Activated B cell treated with CpG ODN at 0.5 μM for 24 hours (primary cell): ENCODE results near the gene MRPL12. TPM values are rescaled to one million over a fixed set of nuclear protein-coding genes. Genes with fewer than 3 reads are reported as not detected.

Experiments
- ATAC-seq: fragments of 200-7000 bp; cut with Tn5 transposase; one replicate; pipeline ENCODE4 v1.10.0; 2021; ENCODE audit warnings: low read depth, mild to moderate bottlenecking, moderate library complexity
- CTCF ChIA-PET: fragments of 350-600 bp; sonication (Branson Sonifier 250); formaldehyde crosslinking; loops from one replicate; lab custom pipeline; 2021; ENCODE audit warnings: antibody characterized with exemption; lab: Charles Lee
- POLR2A ChIA-PET: fragments of 350-600 bp; sonication (Branson Sonifier 250); formaldehyde crosslinking; loops from one replicate; lab custom pipeline; 2021; ENCODE audit warnings: antibody characterized with exemption; lab: Charles Lee
- DNase-seq: peaks from one replicate; pipeline ENCODE4 v3.0.0; 2022
- H3K27ac Mint-ChIP-seq: one replicate; pipeline ENCODE4 v1.8.0; 2020; ENCODE audit warnings: mixed read lengths
- H3K27me3 Mint-ChIP-seq: one replicate; pipeline ENCODE4 v1.8.0; 2021; ENCODE audit warnings: mixed read lengths
- H3K36me3 Mint-ChIP-seq: one replicate; pipeline ENCODE4 v1.8.0; 2021; ENCODE audit warnings: low read depth, mixed read lengths
- H3K4me1 Mint-ChIP-seq: one replicate; pipeline ENCODE4 v1.8.0; 2021; ENCODE audit warnings: mixed read lengths
- H3K4me3 Mint-ChIP-seq: one replicate; pipeline ENCODE4 v1.8.0; 2020; ENCODE audit warnings: mild to moderate bottlenecking, mixed read lengths
- H3K9me3 Mint-ChIP-seq: one replicate; pipeline ENCODE4 v1.8.0; 2020; ENCODE audit warnings: mixed read lengths
- intact Hi-C: fragments of 100-400 bp; cut with micrococcal nuclease; formaldehyde crosslinking; loops from one replicate; pipeline ENCODE4 v1.15.1; 2024
- total RNA-seq: library from RNA; stranded (reverse); gene quantifications from 2 replicates; pipeline ENCODE4 v1.2.3, GENCODE V29; 2022
- TF ChIP-seq, protein P1 (sequence below): fragments of 200-600 bp; IDR thresholded peaks from one replicate; pipeline ENCODE4 v1.8.0; 2022; ENCODE audit warnings: antibody characterized with exemption, mild to moderate bottlenecking

MRPL12 gene
- total RNA-seq, result 68.8 and 69.8 TPM in 2 replicates

GRCh38 chr17:81702934-81703746 lies at the start of gene MRPL12:
Gene MRPL12, plus strand, starts transcription at chr17:81703367. Its CDS starts 135 bp downstream, at chr17:81703502.
- ChIA-PET CTCF (interaction anchor here (0.7 to 1.6 kb wide), 2 partner anchors 19 to 28 kb away, joined by 4 to 5 read pairs; partner anchors contain the start of genes ARL16 and HGS), POLR2A (interaction anchor here (0.6 to 3.4 kb wide), 21 partner anchors 8 to 480 kb away, joined by 3 to 39 read pairs (median 4); partner anchors contain the start of genes ACTG1, ARL16, CCDC137 and CEP131)
- ATAC-seq, result peak; percentile 94
- Mint-ChIP-seq H3K9me3 (no peaks in the 10 kb centered on the region), H3K4me1 (peaks cover 38% of the 10 kb centered on the region), H3K4me3 (peak within 1 kb of the TSS; percentile 89), H3K27me3 (no peaks in the 10 kb centered on the region), H3K36me3 (peaks cover 56% of the 10 kb centered on the region), H3K27ac (peak within 1 kb of the TSS; percentile 86)
- TF ChIP-seq, protein P1, sequence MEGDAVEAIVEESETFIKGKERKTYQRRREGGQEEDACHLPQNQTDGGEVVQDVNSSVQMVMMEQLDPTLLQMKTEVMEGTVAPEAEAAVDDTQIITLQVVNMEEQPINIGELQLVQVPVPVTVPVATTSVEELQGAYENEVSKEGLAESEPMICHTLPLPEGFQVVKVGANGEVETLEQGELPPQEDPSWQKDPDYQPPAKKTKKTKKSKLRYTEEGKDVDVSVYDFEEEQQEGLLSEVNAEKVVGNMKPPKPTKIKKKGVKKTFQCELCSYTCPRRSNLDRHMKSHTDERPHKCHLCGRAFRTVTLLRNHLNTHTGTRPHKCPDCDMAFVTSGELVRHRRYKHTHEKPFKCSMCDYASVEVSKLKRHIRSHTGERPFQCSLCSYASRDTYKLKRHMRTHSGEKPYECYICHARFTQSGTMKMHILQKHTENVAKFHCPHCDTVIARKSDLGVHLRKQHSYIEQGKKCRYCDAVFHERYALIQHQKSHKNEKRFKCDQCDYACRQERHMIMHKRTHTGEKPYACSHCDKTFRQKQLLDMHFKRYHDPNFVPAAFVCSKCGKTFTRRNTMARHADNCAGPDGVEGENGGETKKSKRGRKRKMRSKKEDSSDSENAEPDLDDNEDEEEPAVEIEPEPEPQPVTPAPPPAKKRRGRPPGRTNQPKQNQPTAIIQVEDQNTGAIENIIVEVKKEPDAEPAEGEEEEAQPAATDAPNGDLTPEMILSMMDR, result no peak
- peak; percentile 84 for DNase-seq
- intact Hi-C loops, result loop anchor here (1.0 to 2.0 kb wide), 5 partner anchors 9 to 157 kb away; partner anchors contain the start of genes ARL16, CCDC137, MCRIP1 and OXLD1

DNA sequence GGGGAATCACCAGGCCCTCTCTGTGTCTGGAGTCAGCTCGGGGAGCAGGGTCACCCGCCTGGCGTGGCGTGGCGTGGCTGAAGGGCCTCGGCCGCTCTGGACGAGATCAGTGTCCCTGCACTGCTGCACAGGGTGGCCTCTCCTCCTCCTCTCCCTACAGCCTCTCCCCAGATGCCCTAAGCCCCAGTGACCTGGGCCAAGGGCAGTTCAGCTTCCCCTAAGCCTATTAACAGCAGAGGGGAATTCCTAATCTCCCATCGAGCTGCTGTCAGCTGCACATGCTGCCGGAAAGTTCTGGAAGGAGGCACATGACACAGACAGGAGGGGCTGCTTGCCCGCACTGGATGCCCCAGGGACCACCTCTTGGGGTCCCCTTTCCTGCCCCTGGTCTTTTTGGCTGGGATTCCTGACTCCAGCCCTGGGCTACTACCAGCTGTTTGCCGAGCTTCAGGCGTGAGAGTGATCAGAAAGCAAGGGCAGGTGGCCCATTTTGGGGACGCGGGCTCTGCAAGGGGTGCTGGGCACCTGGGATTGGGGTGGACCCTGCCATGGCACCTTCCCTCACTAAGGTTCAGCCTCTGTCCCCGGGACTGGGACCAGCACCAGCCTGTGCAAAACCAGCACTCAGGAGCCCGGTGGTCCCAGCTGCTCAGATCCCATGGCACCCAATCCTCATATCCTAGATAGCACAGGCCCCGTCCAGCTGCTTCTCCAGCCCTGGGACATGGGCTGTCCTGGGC lies 47.6 kb upstream of the MRPL12 start:
- Mint-ChIP-seq H3K4me3 (no peak overlapping the region), H3K27ac (no peak overlapping the region), H3K36me3 (no peaks in the 10 kb centered on the region), H3K9me3 (no peaks in the 10 kb centered on the region), H3K4me1 (peaks cover 19% of the 10 kb centered on the region), H3K27me3 (peaks cover 9% of the 10 kb centered on the region)
- ChIA-PET CTCF (interaction anchor here (0.5 to 1.2 kb wide), 2 partner anchors 22 to 171 kb away, joined by 3 read pairs; no protein-coding TSS in a partner anchor), POLR2A (interaction anchor here (0.5 to 1.6 kb wide), 2 partner anchors 11 to 81 kb away, joined by 3 to 4 read pairs; partner anchors contain the start of genes CCDC137 and OXLD1)
- ATAC-seq, result no peak
- no peak for DNase-seq
- intact Hi-C loops, result no loop called here
- TF ChIP-seq, protein P1, result no peak

DNA sequence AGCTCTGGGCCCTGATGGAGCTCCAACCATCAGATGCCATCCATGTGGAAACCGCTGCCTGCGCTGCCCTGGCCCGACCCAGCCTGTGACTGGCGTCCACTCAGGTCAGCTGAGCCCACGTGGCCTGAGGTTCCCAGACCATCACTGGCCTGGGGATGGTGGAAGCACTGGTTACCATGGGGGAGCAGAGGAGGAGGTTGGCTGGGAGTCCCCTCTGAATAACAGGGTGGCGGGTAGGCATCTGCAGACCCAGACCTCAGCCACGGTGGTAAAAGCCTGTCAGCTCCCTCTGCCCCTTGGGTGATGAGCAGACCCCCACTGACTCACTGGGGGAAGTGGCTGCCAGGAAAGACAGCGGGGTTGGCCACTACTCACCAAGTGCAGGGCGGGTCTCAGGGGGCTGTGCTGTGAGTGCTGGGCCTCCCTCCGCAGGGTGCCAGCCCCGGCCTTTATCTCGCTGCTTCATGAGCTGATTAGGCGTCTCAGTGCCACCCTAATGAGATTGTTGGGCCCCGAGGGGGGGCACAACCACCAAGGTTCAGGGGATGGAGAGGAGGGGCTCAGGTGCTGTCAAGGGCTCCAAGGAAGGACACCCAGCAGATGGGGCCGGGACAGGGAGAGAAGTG lies 46.9 kb upstream of the MRPL12 start, which contains the start of gene PDE6G:
TSS of gene PDE6G (minus strand) at position 425 of the 626 bp plus-strand sequence. CDS start 3,237 bp downstream, outside the sequence.
- DNase-seq, result no peak
- no peak for ATAC-seq
- Mint-ChIP-seq H3K27me3 (peaks cover 9% of the 10 kb centered on the region), H3K4me1 (peaks cover 19% of the 10 kb centered on the region), H3K27ac (no peak within 1 kb of the TSS), H3K4me3 (no peak within 1 kb of the TSS), H3K36me3 (no peaks in the 10 kb centered on the region), H3K9me3 (no peaks in the 10 kb centered on the region)
- intact Hi-C loops, result no loop called here
- POLR2A ChIA-PET, result interaction anchor here (0.5 to 1.6 kb wide), 2 partner anchors 10 to 80 kb away, joined by 3 to 4 read pairs; partner anchors contain the start of genes CCDC137 and OXLD1
- CTCF ChIA-PET, result interaction anchor here (0.5 to 1.2 kb wide), 2 partner anchors 23 to 172 kb away, joined by 3 read pairs; no protein-coding TSS in a partner anchor
- TF ChIP-seq, protein P1, result no peak

DNA sequence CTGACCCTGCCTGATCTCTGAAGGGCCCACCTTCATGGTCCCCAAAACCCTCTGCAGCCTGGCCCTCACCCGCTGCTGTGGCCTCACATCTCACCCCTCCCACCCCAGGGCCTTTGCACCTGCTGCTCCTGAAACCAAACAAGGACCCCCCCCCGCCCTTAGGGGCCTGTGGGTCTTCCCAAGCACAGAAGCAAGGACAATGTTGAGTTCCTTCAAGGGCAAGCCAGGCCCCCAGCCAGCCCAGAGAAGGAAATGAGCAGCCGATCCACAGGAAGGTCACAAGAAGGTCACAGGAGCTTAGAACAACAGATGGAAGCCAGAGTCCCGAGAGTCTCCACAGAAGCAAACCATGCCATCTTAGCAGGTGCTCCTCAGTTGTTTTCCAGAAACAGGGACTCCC lies 46.3 kb upstream of the MRPL12 start:
- POLR2A ChIA-PET, result interaction anchor here (1.6 kb wide), 1 partner anchor 10 kb away, joined by 4 read pairs; the partner anchor contains the start of genes CCDC137 and OXLD1
- no peak overlapping the region for H3K4me3 Mint-ChIP-seq
- no peak for DNase-seq

More for the DNA sequence above, 46.3 kb upstream of the MRPL12 start:
- Mint-ChIP-seq H3K27me3 (peaks cover 5% of the 10 kb centered on the region), H3K27ac (no peak overlapping the region), H3K9me3 (no peaks in the 10 kb centered on the region), H3K4me1 (peaks cover 18% of the 10 kb centered on the region), H3K36me3 (no peaks in the 10 kb centered on the region)
- CTCF ChIA-PET, result interaction anchor here (1.2 kb wide), 1 partner anchor 172 kb away, joined by 3 read pairs; no protein-coding TSS in a partner anchor
- no peak for ATAC-seq
- intact Hi-C loops, result no loop called here
- TF ChIP-seq, protein P1, result no peak
